ENCODE data around the gene F2RL2.

DNA sequence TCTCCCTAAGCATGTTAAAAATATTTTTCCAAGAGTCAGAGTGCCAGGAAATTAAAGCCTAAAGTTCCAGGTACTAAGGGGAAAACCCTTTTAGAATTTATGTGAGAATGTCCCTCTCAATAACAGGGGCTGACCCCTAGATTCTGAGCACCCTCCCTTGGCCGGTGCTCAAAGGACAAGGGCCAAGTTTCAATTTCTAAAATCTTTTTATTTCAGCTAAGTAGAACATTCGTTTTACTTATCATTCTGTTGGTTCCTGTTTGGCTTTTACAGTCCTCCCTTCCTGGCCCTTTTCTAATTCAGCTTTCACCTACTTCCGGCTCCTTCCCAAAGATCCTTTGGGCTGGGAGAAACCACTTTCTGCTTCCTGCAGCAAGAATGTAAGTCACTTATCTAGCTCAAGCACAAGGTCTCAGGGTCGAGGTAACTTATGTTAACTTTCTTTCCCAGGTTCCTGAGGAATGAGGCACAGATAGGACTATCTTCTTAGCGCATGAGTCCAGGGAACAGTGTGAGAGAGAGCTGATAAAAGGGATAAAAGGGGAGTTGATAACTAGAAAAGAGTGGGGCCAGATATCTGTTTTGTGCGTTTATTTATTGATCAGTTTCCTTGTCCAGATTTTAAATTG is 34.6 kb upstream of the F2RL2 start:
- TF ChIP-seq, protein P1, sequence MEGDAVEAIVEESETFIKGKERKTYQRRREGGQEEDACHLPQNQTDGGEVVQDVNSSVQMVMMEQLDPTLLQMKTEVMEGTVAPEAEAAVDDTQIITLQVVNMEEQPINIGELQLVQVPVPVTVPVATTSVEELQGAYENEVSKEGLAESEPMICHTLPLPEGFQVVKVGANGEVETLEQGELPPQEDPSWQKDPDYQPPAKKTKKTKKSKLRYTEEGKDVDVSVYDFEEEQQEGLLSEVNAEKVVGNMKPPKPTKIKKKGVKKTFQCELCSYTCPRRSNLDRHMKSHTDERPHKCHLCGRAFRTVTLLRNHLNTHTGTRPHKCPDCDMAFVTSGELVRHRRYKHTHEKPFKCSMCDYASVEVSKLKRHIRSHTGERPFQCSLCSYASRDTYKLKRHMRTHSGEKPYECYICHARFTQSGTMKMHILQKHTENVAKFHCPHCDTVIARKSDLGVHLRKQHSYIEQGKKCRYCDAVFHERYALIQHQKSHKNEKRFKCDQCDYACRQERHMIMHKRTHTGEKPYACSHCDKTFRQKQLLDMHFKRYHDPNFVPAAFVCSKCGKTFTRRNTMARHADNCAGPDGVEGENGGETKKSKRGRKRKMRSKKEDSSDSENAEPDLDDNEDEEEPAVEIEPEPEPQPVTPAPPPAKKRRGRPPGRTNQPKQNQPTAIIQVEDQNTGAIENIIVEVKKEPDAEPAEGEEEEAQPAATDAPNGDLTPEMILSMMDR (IDR thresholded peaks at IDR 0.05): no peak
- no peak for TF ChIP-seq POLR2A (IDR thresholded peaks at IDR 0.05)

Measured in testis (tissue), 2 donors.